Progenitor cell of endocrine pancreas (in vitro differentiated cells): ENCODE measurements around the gene RIC8B. TPM values are rescaled to one million over a fixed set of nuclear protein-coding genes. Genes with fewer than 3 reads are reported as not detected.

Experiments
- DNase-seq: peaks from one replicate; pipeline ENCODE4 v3.0.0; 2021; ENCODE audit warnings: low spot score; ENCODE audit not compliant: unreplicated experiment
- H3K27ac Mint-ChIP-seq: 2 replicates; pipeline ENCODE4 v1.8.0; 2021; ENCODE audit warnings: mild to moderate bottlenecking, moderate library complexity, mixed read lengths
- H3K27me3 Mint-ChIP-seq: 2 replicates; pipeline ENCODE4 v1.8.0; 2021; ENCODE audit warnings: mixed read lengths
- H3K36me3 Mint-ChIP-seq: 2 replicates; pipeline ENCODE4 v1.8.0; 2022; ENCODE audit warnings: mixed read lengths; ENCODE audit not compliant: insufficient read depth
- H3K4me1 Mint-ChIP-seq: 2 replicates; pipeline ENCODE4 v1.8.0; 2021; ENCODE audit warnings: low read depth, mixed read lengths
- H3K4me3 Mint-ChIP-seq: 2 replicates; pipeline ENCODE4 v1.8.0; 2021; ENCODE audit warnings: low read depth, mild to moderate bottlenecking, moderate library complexity, mixed read lengths
- H3K9me3 Mint-ChIP-seq: 2 replicates; pipeline ENCODE4 v1.8.0; 2021; ENCODE audit warnings: low read depth, mixed read lengths
- total RNA-seq: library from RNA; stranded (reverse); gene quantifications from 2 replicates; pipeline ENCODE4 v1.2.1, GENCODE V29; 2021
- TF ChIP-seq, protein P1 (sequence below): fragments of 200-600 bp; sonication (generic); IDR thresholded peaks from one replicate; pipeline ENCODE4 v1.5.0; 2021; ENCODE audit warnings: antibody characterized with exemption, mild to moderate bottlenecking; ENCODE audit not compliant: unreplicated experiment

Gene RIC8B
- total RNA-seq, 1 donor from 2014 or later: 24.7 TPM

- Mint-ChIP-seq H3K9me3 (no peaks in the 10 kb centered on the region), H3K36me3 (no peaks in the 10 kb centered on the region), H3K27ac (no peak overlapping the region), H3K4me1 (no peaks in the 10 kb centered on the region), H3K4me3 (no peak overlapping the region), H3K27me3 (peaks cover 6% of the 10 kb centered on the region)
- DNase-seq: no peak
- TF ChIP-seq, protein P1, sequence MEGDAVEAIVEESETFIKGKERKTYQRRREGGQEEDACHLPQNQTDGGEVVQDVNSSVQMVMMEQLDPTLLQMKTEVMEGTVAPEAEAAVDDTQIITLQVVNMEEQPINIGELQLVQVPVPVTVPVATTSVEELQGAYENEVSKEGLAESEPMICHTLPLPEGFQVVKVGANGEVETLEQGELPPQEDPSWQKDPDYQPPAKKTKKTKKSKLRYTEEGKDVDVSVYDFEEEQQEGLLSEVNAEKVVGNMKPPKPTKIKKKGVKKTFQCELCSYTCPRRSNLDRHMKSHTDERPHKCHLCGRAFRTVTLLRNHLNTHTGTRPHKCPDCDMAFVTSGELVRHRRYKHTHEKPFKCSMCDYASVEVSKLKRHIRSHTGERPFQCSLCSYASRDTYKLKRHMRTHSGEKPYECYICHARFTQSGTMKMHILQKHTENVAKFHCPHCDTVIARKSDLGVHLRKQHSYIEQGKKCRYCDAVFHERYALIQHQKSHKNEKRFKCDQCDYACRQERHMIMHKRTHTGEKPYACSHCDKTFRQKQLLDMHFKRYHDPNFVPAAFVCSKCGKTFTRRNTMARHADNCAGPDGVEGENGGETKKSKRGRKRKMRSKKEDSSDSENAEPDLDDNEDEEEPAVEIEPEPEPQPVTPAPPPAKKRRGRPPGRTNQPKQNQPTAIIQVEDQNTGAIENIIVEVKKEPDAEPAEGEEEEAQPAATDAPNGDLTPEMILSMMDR: no peak
Measured at GRCh38 chr12:106733660-106734059, 40.8 kb upstream of the RIC8B start.

DNA sequence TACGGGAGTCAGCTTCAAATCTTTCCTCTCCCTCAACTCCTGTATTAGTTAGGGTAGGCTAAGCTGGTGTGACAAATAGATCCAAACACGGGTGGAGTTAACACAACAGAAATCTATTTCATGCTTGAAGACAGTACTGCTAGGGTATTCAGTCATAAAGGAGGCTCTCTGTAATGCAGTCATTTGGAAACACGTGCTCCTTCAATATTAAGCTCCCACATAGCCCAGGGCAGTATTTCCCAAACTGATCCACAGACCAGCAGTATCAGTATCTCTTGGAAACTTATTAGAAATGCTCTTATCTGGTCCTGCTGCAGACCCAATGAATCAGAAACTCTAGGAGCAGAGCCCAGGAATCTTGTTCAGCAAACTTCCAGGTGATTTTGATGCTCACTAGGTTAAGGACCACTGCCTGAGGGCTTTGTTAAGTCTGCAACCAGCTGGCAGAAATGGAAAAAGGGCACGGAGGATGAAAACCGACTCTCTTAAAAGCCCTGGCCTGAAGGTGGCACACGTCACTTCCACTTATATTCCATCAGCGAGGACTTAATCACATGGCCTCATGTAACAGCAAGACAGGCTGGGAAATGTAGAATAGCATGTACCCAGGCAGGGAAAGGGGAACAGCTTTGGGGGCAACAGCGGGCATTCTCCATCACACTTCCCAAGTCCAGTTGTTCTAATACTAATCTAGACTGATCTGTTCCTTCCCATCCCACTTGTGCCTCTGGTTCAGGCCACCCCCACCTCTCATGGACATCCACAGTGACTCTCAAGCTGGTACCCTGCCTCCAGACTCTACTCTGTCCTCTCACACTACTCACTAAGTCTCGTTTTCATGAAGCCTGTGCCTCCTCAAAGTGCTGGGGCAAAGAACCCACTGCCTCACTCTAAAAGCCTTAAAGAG is 38.2 kb upstream of the RIC8B start:
- H3K36me3 Mint-ChIP-seq: no peaks in the 10 kb centered on the region
- no peak for DNase-seq
- H3K27ac Mint-ChIP-seq: no peak overlapping the region
- TF ChIP-seq, protein P1: no peak
- peaks cover 3% of the 10 kb centered on the region for H3K4me1 Mint-ChIP-seq
- peaks cover 6% of the 10 kb centered on the region for H3K27me3 Mint-ChIP-seq
- H3K4me3 Mint-ChIP-seq: no peak overlapping the region
- no peaks in the 10 kb centered on the region for H3K9me3 Mint-ChIP-seq

DNA sequence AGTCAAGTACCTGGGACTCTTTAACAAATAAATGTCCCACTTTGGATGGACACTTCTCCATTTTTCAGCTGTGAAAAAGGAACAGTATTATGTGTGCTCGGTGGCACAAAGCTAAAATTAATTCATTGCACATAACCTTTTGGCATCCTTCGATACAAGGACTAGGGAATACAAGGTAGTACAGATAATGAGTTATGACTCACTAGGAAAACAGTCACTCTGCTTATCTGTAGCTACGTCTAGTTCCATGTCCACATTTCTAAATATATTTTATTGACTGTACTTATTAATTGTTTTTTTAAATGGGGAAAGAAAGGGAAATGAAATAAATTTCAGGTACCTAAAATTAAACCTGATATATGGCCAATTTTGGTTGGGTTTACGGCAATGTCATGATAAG is 35.2 kb upstream of the RIC8B start:
- TF ChIP-seq, protein P1: no peak
- Mint-ChIP-seq H3K27ac (no peak overlapping the region), H3K36me3 (no peaks in the 10 kb centered on the region), H3K4me1 (peaks cover 4% of the 10 kb centered on the region), H3K27me3 (peaks cover 18% of the 10 kb centered on the region), H3K4me3 (no peak overlapping the region), H3K9me3 (no peaks in the 10 kb centered on the region)
- DNase-seq: no peak

DNA sequence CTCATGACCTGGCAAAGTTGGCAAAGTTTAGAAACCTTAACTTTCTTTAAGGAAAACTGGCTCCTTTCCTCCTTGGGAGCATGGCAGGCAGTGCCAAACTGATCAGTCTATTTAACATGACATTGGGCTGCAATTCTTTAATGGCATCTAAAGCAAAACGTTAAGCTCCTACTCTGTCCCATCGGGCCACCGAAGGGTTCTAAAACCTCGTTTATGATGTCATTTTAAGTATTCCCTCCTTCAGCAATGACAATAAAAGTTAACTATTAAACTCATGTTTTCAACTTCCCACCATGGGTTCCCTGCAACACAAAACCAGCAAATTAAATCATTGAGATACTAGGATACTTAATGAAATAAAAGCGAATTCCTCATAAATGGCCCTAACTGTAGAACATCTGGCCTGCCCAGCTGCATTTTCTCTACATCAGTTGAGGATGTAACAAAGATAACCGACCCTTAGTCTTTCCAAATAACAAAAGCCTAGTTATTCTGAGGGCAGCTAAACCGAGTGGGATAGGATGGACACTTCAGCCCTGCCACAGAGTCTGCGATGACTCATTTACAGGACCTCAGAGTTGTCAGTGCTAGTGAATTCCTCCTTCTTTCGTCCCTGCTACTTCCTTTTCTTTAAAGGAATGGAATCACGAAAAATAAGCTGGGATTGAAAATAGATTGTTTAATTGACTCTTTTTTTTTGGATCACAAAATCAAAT is 34.5 kb upstream of the RIC8B start:
- Mint-ChIP-seq H3K36me3 (no peaks in the 10 kb centered on the region), H3K27ac (no peak overlapping the region), H3K9me3 (no peaks in the 10 kb centered on the region), H3K4me3 (no peak overlapping the region), H3K4me1 (peaks cover 4% of the 10 kb centered on the region), H3K27me3 (peaks cover 18% of the 10 kb centered on the region)
- no peak for DNase-seq
- TF ChIP-seq, protein P1: no peak

- peaks cover 4% of the 10 kb centered on the region for H3K4me1 Mint-ChIP-seq
- H3K9me3 Mint-ChIP-seq: no peaks in the 10 kb centered on the region
- no peak for DNase-seq
- peaks cover 15% of the 10 kb centered on the region for H3K27me3 Mint-ChIP-seq
- H3K36me3 Mint-ChIP-seq: no peaks in the 10 kb centered on the region
- no peak overlapping the region for H3K27ac Mint-ChIP-seq
- H3K4me3 Mint-ChIP-seq: no peak overlapping the region
- TF ChIP-seq, protein P1: no peak
Measured at GRCh38 chr12:106740818-106741217, 33.7 kb upstream of the RIC8B start.
